CD4-positive, alpha-beta T cell treated with Interleukin-15 for 1 hour (primary cell): ENCODE results near the gene ONECUT1.
"Not testable (repeated sequence)": the region's sequence is repeated elsewhere in the genome, so short reads cannot be mapped to it uniquely, and the experiment has no call there.

Experiments
- DNase-seq: peaks from one replicate; pipeline ENCODE4 v3.0.0-alpha.2; 2020

ONECUT1 gene

DNA sequence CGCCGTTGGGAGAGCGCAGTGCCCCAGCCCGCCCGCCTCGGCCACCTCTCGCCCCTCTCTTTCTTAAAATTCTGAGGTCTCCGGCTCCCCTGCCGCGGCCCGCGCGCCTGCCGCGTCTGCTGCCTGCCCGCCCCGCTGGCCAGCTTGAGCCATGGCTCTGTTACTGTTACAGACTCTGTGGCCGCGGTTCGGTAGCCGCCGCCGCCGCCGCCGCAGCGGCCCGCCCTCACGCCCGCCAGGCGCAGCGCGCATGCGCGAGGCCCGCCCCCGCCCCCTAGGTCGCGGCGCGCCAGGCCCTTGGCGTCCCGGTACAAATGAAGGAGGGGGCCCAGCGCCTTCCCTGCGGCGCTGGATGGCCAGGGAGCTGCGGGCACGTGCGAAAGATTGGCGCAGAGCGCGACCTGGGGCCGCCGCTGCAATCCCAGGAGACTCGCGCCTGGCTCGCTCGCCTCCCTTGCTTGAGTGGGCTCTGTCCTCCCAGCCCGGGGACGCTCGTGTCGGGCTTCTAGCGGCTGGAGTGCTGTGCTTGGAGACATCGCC is at the start of gene ONECUT1:
Gene ONECUT1, minus strand, starts transcription at position 168 of the 540 bp plus-strand sequence. CDS start 452 bp downstream, outside the sequence.
- DNase-seq: peak; percentile 47

DNA sequence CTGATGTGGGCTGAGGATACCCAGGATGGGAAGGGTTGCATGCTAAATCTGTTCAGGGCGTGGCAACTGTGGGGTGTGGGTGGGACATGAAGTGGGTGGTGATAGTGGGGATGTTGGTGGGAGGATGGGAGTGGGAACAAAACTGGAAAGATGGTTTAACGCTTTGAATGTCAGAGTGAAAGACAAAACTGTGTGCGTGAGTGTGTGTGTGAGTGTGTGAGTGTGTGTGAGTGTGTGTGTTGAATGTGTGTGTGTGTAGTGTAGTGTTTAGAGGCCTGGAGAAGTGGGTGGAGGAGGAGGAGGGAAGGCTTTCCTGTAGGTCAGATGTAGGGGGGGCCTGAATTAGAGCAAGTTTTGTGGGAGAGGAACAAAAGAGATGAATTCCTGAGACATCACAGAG is 44.2 kb upstream of the ONECUT1 start:
- no peak for DNase-seq

- not testable (repeated sequence) for DNase-seq
Measured at GRCh38 chr15:52824169-52824942, 34.2 kb upstream of the ONECUT1 start.

DNA sequence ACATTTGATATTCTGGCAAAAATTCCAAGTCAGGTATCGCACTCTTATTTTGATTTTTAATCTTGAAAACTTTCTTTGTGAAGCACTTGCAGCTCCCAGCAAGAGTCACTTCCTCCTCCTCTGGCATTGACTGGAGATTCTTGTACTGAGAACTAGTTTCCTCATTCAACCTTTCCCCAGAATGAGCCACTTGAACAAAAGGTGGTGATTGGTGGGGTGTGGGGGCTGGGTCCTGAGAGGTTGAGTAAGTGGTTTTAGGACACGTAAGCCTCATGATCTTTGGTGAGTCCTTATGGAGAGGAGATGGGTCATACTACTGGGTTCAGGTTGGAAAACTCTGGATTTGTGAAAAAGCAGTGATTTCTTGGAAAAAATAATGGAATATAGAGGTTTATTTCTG is 32.3 kb upstream of the ONECUT1 start:
- no peak for DNase-seq

- DNase-seq: no peak
Measured at GRCh38 chr15:52819253-52819652, 29.1 kb upstream of the ONECUT1 start.

GRCh38 chr15:52815899-52816298 is 25.8 kb upstream of the ONECUT1 start:
- not testable (repeated sequence) for DNase-seq

- DNase-seq: no peak
Measured at GRCh38 chr15:52808996-52809395, 18.9 kb upstream of the ONECUT1 start.

- DNase-seq: no peak
Measured at GRCh38 chr15:52808441-52808840, 18.3 kb upstream of the ONECUT1 start.

- no peak for DNase-seq
Measured at GRCh38 chr15:52806284-52806655, 16.1 kb upstream of the ONECUT1 start.

DNA sequence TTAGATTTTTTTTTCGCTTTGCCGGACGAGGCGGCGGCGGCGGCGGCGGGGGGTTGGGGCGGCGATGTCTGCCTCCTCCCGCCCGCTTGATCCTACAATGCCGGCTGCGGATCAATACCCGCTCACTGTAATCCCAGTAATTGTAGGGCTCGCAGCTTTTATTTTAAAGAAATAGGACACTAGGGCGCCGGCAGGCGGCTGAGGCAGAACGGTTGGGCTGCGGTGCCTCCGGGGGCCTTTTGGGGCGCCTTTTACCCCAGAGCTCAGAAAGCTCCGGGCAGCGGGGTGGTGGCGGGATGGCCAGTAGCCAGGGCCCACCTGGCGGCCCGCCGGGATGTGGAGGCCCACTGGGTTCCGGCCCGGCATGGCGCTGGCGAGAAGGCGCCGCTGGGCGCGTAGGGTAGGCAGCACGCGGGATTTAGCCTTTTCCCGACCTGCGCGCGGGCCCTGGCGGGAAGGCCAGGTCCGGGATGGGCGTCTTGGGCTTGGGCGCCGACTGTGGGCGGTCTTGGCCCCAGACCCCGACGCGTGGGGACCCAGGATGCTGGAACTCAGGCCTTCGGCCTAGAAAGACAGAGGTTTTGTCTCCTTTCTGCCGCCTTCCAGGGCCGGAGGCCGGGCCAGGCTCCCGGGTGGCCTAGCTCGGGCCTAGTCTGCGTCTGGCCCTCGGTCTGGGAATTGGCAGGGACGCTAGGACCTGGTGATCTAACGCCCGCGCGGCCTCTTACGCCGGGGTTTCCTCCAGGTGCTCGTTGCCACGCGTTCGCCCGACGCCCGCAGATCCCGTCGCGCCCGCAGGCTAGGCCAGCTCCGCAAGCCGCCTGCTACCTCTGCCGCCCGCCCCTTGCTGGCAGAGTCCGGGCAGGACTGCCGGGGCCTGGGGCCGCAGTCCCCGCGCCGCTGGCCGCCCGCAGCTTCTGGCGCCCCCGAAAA is 15.5 kb upstream of the ONECUT1 start:
- no peak for DNase-seq

GRCh38 chr15:52804526-52805081 is 14.5 kb upstream of the ONECUT1 start:
- no peak for DNase-seq

DNA sequence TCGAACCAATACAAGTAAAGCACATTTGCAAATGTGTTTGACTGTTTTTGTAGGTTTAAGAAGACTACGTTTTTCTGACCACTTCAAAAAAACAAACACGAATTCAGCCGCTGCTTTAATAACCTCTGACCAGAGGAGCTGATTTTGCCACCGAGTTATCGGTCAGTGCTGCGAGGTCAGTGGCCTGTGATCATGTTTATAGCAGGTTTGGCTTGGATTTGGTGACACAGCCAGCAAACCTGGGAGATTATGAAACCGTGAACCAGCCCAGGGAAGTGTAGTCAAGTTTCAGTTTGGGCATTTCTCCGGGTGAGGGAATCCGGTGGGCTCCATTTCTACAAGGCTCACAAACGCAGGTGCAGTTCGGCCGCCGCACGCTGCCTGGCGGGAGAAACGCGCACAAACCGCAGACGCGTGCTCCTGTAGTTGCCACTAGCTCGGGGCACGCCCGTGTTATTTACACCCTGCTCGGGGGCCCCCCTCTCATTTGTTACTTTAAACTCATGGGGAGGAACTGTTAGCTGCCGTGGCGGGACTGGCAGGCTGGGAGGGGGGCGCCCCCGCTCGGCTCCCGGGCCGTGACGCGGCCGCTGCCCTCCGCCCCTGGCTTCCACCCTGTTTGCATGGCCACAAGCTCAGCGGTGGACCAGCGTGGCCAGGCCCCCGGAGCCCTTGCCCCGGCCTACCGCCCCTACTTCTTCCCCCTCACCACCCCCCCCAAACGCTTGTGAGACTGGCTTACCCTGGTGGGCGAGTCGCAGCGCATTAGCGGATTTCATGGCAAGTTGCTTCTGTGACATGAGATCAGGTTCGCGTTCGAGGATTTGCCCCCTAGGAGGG is 13.6 kb upstream of the ONECUT1 start:
- DNase-seq: no peak

DNA sequence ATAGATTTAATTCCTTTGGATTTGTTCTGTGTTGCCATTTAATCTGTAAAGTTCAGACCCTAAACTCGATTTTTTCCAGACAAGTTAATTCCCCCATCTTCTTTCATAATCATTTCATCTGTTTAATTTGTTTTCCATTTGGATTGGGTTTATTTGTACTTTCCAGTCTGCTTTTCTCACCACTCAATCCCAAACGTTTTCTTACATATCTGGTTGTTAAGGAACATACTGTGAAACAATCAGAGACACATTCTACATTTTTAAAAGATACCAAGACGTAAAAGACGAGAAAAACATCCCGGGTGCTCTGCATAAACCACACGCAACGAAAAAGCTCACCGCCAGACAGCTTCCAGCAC is 13.0 kb upstream of the ONECUT1 start:
- no peak for DNase-seq

DNA sequence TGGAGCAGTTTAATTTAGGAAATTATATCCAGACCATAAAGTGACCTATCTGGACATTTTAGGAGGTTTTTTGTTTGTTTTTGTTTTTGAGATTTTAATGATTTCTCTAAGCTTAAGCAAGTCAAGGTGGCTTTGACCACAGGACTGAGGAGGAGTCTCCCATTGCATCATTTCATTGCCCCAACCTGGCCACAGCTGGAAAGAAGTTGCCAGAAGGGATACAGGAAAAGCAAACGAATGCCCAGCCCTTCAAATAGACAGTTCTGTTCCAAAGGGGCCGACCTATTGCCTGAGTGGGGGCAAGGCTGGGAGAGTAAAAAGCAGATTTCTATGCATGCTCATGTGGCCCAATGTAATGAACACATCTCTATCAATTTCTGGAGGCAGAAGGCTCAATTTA is 12.0 kb upstream of the ONECUT1 start:
- DNase-seq: no peak

- DNase-seq: no peak
Measured at GRCh38 chr15:52801748-52802085, 11.6 kb upstream of the ONECUT1 start.

DNA sequence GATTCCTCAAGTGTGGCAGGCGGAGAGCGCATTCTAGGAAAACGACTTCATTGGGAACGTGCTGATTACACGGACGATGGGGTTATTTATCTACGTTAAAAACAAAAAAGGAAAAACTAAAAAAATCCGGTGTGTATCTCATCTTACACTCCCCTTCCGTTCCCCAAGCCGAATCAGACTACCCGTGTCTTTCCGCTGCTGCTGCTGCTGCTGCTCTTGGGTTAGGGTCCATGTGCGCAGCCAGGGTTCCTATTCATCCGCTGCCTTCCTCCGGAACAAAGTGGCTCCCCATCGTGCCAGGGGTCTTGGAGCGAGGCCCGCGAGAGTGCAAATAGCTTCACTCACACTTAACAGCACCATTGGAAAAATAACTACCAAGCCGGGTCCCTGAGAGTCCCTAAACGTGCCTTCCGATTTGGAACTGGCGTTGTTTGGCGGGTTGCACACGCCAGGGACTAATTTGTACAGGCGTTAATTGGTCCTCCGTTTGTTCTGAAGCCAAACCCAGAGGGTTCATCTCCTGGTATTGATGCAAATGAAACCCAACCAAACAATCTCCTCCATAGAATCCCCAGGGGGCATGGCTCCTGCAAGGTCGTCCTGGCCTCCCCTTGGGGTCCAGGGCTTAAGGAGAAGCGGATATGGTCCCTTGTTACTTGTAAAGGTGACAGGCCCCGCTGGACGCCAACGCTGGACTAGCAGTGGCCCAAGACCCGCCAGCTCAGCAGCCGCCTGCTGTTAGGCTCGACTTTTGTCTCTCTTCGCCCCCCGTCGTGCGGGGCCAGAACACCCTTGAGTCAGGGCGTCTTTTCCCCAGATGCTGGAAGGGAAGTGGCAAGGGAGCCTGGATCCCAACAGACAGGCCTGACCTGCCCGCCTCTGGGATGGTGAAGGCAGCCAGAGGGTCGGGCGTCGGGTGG is 11.0 kb upstream of the ONECUT1 start:
- DNase-seq: no peak

DNA sequence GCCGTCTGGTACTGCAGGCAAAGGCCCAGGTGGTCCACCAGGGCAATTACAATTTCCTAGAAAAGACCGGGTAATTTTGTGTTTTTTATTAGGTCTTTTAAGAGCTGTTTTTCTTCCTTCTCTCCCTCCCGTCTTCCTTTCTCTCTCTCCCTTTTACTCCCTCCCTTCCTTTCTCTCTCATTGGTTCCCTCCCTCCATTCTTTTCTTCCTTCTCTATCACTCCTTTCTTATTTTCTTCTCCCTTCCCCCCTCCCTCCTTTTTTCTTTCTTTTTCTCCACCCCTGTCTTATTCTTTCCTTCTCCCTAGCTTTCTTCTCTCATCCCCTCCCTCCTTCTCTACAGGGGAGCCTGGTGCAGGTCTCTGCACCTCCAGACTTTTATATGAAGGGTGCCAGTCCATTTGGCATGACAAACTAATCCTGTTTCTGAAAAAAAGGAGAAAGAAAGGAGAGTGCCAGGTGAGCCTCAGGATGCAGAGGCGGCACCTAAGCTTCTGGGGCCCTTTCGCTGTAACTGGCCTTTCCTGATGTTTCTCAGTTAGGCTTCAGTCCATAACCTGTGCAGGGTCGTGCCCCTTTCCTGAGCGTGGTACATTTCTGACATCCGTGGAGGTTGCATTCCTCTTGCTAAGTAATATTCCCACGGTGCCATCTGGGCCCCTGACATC is 9.1 kb upstream of the ONECUT1 start:
- no peak for DNase-seq

- DNase-seq: no peak
Measured at GRCh38 chr15:52798529-52799101, 8.5 kb upstream of the ONECUT1 start.

GRCh38 chr15:52797625-52798501 is 7.7 kb upstream of the ONECUT1 start:
- DNase-seq: no peak
